ENCODE data around the gene HPD. TPM values are rescaled to one million over a fixed set of nuclear protein-coding genes. Genes with fewer than 3 reads are reported as not detected.

HPD gene
- total RNA-seq, 1 experiment from 2014 or later, result 0.39 TPM

GRCh38 chr12:121849665-121850064, 9.0 kb downstream of the HPD start (continued):
- TF ChIP-seq, protein P1, sequence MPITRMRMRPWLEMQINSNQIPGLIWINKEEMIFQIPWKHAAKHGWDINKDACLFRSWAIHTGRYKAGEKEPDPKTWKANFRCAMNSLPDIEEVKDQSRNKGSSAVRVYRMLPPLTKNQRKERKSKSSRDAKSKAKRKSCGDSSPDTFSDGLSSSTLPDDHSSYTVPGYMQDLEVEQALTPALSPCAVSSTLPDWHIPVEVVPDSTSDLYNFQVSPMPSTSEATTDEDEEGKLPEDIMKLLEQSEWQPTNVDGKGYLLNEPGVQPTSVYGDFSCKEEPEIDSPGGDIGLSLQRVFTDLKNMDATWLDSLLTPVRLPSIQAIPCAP (CRISPR knock-in tag; IDR thresholded peaks at IDR 0.05), result no peak

- ChIA-PET CTCF (interaction anchor here (1.2 kb wide), 1 partner anchor 70 kb away, joined by 4 read pairs; the partner anchor contains the start of gene CFAP251), POLR2A (no interaction called here)
- H3K27ac Mint-ChIP-seq, result no peak overlapping the region
- no peak for ATAC-seq
- no peaks in the 10 kb centered on the region for H3K36me3 Mint-ChIP-seq
- no peaks in the 10 kb centered on the region for H3K4me1 Mint-ChIP-seq
- no peaks in the 10 kb centered on the region for H3K9me3 Mint-ChIP-seq
- no peak for DNase-seq (ENCODE audit: low spot score)
- TF ChIP-seq, protein P2, sequence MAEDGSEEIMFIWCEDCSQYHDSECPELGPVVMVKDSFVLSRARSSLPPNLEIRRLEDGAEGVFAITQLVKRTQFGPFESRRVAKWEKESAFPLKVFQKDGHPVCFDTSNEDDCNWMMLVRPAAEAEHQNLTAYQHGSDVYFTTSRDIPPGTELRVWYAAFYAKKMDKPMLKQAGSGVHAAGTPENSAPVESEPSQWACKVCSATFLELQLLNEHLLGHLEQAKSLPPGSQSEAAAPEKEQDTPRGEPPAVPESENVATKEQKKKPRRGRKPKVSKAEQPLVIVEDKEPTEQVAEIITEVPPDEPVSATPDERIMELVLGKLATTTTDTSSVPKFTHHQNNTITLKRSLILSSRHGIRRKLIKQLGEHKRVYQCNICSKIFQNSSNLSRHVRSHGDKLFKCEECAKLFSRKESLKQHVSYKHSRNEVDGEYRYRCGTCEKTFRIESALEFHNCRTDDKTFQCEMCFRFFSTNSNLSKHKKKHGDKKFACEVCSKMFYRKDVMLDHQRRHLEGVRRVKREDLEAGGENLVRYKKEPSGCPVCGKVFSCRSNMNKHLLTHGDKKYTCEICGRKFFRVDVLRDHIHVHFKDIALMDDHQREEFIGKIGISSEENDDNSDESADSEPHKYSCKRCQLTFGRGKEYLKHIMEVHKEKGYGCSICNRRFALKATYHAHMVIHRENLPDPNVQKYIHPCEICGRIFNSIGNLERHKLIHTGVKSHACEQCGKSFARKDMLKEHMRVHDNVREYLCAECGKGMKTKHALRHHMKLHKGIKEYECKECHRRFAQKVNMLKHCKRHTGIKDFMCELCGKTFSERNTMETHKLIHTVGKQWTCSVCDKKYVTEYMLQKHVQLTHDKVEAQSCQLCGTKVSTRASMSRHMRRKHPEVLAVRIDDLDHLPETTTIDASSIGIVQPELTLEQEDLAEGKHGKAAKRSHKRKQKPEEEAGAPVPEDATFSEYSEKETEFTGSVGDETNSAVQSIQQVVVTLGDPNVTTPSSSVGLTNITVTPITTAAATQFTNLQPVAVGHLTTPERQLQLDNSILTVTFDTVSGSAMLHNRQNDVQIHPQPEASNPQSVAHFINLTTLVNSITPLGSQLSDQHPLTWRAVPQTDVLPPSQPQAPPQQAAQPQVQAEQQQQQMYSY (CRISPR knock-in tag; IDR thresholded peaks at IDR 0.05), result no peak
- TF ChIP-seq SP1 (CRISPR knock-in tag; conservative IDR thresholded peaks at IDR 0.05) (no peak), ATF6 (CRISPR knock-in tag; IDR thresholded peaks at IDR 0.05) (no peak), NFYB (CRISPR knock-in tag; conservative IDR thresholded peaks at IDR 0.05; ENCODE audit: low read depth) (no peak), PREB (CRISPR knock-in tag; IDR thresholded peaks at IDR 0.05; ENCODE audit: borderline replicate concordance) (no peak), SOX15 (CRISPR knock-in tag; IDR thresholded peaks at IDR 0.05) (no peak), ZNF416 (CRISPR knock-in tag; IDR thresholded peaks at IDR 0.05) (no peak), NR2C2 (CRISPR knock-in tag; IDR thresholded peaks at IDR 0.05) (no peak), ZNF425 (CRISPR knock-in tag; conservative IDR thresholded peaks at IDR 0.05) (no peak), PRRX2 (CRISPR knock-in tag; IDR thresholded peaks at IDR 0.05) (no peak), ETV6 (CRISPR knock-in tag; IDR thresholded peaks at IDR 0.05) (no peak)
- TF ChIP-seq, protein P3, sequence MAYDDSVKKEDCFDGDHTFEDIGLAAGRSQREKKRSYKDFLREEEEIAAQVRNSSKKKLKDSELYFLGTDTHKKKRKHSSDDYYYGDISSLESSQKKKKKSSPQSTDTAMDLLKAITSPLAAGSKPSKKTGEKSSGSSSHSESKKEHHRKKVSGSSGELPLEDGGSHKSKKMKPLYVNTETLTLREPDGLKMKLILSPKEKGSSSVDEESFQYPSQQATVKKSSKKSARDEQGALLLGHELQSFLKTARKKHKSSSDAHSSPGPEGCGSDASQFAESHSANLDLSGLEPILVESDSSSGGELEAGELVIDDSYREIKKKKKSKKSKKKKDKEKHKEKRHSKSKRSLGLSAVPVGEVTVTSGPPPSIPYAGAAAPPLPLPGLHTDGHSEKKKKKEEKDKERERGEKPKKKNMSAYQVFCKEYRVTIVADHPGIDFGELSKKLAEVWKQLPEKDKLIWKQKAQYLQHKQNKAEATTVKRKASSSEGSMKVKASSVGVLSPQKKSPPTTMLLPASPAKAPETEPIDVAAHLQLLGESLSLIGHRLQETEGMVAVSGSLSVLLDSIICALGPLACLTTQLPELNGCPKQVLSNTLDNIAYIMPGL (CRISPR knock-in tag; IDR thresholded peaks at IDR 0.05), result no peak
- TF ChIP-seq, protein P4, sequence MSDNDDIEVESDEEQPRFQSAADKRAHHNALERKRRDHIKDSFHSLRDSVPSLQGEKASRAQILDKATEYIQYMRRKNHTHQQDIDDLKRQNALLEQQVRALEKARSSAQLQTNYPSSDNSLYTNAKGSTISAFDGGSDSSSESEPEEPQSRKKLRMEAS (CRISPR knock-in tag; IDR thresholded peaks at IDR 0.05), result no peak
- H3K4me3 Mint-ChIP-seq, result no peak overlapping the region
- H3K27me3 Mint-ChIP-seq (ENCODE audit: low read depth), result peaks cover 3% of the 10 kb centered on the region
These were observed 9.4 kb downstream of the HPD start for GRCh38 chr12:121849211-121849610.
